Mucosa of stomach (tissue), 1 donor: ENCODE measurements around the gene IL3RA.
"Not testable (repeated sequence)": the region's sequence is repeated elsewhere in the genome, so short reads cannot be mapped to it uniquely, and the experiment has no call there.

Experiments used
- H3K27me3 ChIP-seq: one replicate; pipeline ENCODE4 v1.7.0; 2013; ENCODE audit warnings: mild to moderate bottlenecking, low read length; ENCODE audit not compliant: control insufficient read depth, insufficient read depth
- H3K36me3 ChIP-seq: one replicate; pipeline ENCODE4 v1.7.0; 2013; ENCODE audit warnings: low read length; ENCODE audit not compliant: control insufficient read depth, insufficient read depth
- H3K4me1 ChIP-seq: one replicate; pipeline ENCODE4 v1.7.0; 2013; ENCODE audit warnings: mild to moderate bottlenecking, low read length; ENCODE audit not compliant: control insufficient read depth, insufficient read depth
- H3K4me3 ChIP-seq: one replicate; pipeline ENCODE4 v1.7.0; 2013; ENCODE audit warnings: low read length
- H3K9ac ChIP-seq: one replicate; pipeline ENCODE4 v1.7.0; 2013; ENCODE audit warnings: mild to moderate bottlenecking, low read length, moderate library complexity
- H3K9me3 ChIP-seq: one replicate; pipeline ENCODE4 v1.7.0; 2013; ENCODE audit warnings: mild to moderate bottlenecking, low read length, moderate library complexity; ENCODE audit not compliant: control insufficient read depth
- donor health status: Pancreatic carcinoma.

Gene IL3RA

GRCh38 chrX:1361275-1361674 lies 24.7 kb downstream of the IL3RA start:
- no peaks in the 10 kb centered on the region for H3K4me1 ChIP-seq
- no peaks in the 10 kb centered on the region for H3K36me3 ChIP-seq
- no peaks in the 10 kb centered on the region for H3K9me3 ChIP-seq
- no peaks in the 10 kb centered on the region for H3K27me3 ChIP-seq
- H3K9ac ChIP-seq = no peak overlapping the region
- no peak overlapping the region for H3K4me3 ChIP-seq

GRCh38 chrX:1361910-1362309 lies 25.3 kb downstream of the IL3RA start:
- no peaks in the 10 kb centered on the region for H3K4me1 ChIP-seq
- H3K9me3 ChIP-seq = no peaks in the 10 kb centered on the region
- no peak overlapping the region for H3K4me3 ChIP-seq
- H3K9ac ChIP-seq = no peak overlapping the region
- H3K27me3 ChIP-seq = no peaks in the 10 kb centered on the region
- no peaks in the 10 kb centered on the region for H3K36me3 ChIP-seq

GRCh38 chrX:1366363-1366762 lies 29.8 kb downstream of the IL3RA start:
- not testable (repeated sequence) for H3K9me3 ChIP-seq, H3K27me3 ChIP-seq, H3K9ac ChIP-seq, H3K4me3 ChIP-seq, H3K4me1 ChIP-seq, H3K36me3 ChIP-seq

- Histone ChIP-seq H3K9me3 (no peaks in the 10 kb centered on the region), H3K4me1 (no peaks in the 10 kb centered on the region), H3K36me3 (no peaks in the 10 kb centered on the region), H3K27me3 (no peaks in the 10 kb centered on the region), H3K4me3 (no peak overlapping the region), H3K9ac (no peak overlapping the region)
Observed at GRCh38 chrX:1368385-1368698, 31.8 kb downstream of the IL3RA start.

GRCh38 chrX:1378306-1378759 lies 41.7 kb downstream of the IL3RA start:
- Histone ChIP-seq H3K36me3 (no peaks in the 10 kb centered on the region), H3K27me3 (no peaks in the 10 kb centered on the region), H3K4me1 (peaks cover 4% of the 10 kb centered on the region), H3K4me3 (no peak overlapping the region), H3K9ac (no peak overlapping the region), H3K9me3 (no peaks in the 10 kb centered on the region)

GRCh38 chrX:1380672-1381233 lies 44.2 kb downstream of the IL3RA start:
- Histone ChIP-seq H3K9me3 (no peaks in the 10 kb centered on the region), H3K27me3 (no peaks in the 10 kb centered on the region), H3K4me1 (peaks cover 4% of the 10 kb centered on the region), H3K4me3 (no peak overlapping the region), H3K36me3 (no peaks in the 10 kb centered on the region), H3K9ac (no peak overlapping the region)

GRCh38 chrX:1384658-1385252 lies 48.2 kb downstream of the IL3RA start:
- Histone ChIP-seq H3K9me3 (no peaks in the 10 kb centered on the region), H3K27me3 (no peaks in the 10 kb centered on the region), H3K9ac (no peak overlapping the region), H3K36me3 (peaks cover 5% of the 10 kb centered on the region), H3K4me3 (no peak overlapping the region), H3K4me1 (peaks cover 9% of the 10 kb centered on the region)

GRCh38 chrX:1385253-1386223 lies 49.0 kb downstream of the IL3RA start:
- Histone ChIP-seq H3K27me3 (no peaks in the 10 kb centered on the region), H3K36me3 (peaks cover 5% of the 10 kb centered on the region), H3K9ac (no peak overlapping the region), H3K9me3 (no peaks in the 10 kb centered on the region), H3K4me1 (peaks cover 16% of the 10 kb centered on the region), H3K4me3 (no peak overlapping the region)

GRCh38 chrX:1386338-1387127 lies 49.9 kb downstream of the IL3RA start:
- no peak overlapping the region for H3K4me3 ChIP-seq
- H3K9me3 ChIP-seq = no peaks in the 10 kb centered on the region
- no peak overlapping the region for H3K9ac ChIP-seq
- no peaks in the 10 kb centered on the region for H3K27me3 ChIP-seq
- peaks cover 16% of the 10 kb centered on the region for H3K4me1 ChIP-seq
- H3K36me3 ChIP-seq = peaks cover 5% of the 10 kb centered on the region

- H3K4me1 ChIP-seq = peaks cover 16% of the 10 kb centered on the region
- H3K27me3 ChIP-seq = no peaks in the 10 kb centered on the region
- H3K4me3 ChIP-seq = no peak overlapping the region
- peaks cover 5% of the 10 kb centered on the region for H3K36me3 ChIP-seq
- no peak overlapping the region for H3K9ac ChIP-seq
- no peaks in the 10 kb centered on the region for H3K9me3 ChIP-seq
Observed at GRCh38 chrX:1387141-1387776, 50.7 kb downstream of the IL3RA start.

- Histone ChIP-seq H3K36me3 (peaks cover 5% of the 10 kb centered on the region), H3K9ac (no peak overlapping the region)
Observed at GRCh38 chrX:1388651-1389050, 52.1 kb downstream of the IL3RA start.

More at GRCh38 chrX:1388651-1389050, 52.1 kb downstream of the IL3RA start:
- H3K9me3 ChIP-seq = no peaks in the 10 kb centered on the region
- no peaks in the 10 kb centered on the region for H3K27me3 ChIP-seq
- peaks cover 19% of the 10 kb centered on the region for H3K4me1 ChIP-seq
- no peak overlapping the region for H3K4me3 ChIP-seq
